ENCODE measurements around the gene PCED1A.

Gene PCED1A

DNA sequence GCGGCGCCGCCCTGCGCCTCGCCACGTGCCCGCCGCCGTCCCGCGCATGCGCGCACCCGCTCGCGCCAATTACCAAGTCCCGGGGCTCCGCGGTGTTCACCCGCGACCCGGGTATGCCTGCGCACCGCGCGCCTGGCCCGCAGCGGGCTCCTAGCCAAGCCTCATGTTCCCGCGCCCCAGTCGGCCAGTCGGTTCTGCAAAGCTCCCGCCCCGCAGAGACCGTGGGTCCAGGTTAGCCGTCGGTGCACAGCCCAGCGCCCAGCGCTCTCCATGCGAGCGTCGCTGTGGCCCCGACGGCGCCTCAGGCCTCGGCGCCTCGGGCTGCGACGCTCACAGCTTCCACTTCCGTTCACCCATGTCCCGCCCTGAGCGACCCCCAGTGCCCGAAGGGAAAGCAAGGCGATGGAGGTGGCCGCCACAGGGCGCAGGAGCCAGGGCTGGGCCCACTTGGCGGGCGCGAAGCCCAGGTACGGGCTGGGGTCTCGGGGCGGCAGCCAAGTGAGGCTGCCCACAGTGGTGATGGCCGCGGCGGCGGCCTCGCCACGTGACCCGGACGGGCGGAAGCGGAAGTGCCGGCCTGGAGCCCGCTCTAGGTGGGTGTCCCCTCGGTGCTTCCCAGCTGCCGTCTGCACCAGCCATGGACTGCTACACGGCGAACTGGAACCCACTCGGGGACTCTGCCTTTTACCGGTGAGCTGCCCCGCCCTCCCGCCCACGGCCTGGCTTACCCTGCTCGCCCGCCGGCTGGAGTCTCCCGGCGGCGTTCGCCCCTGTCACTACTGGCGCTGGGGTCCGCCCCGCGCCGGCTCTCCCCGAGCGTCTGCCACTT is at the start of gene PCED1A, which contains the start of gene VPS16:
Gene PCED1A (minus strand): TSS at position 518 of the 829 bp plus-strand sequence. CDS start 743 bp downstream, outside the sequence.
Gene VPS16 (plus strand): TSS at position 608 of the 829 bp plus-strand sequence. CDS start 30 bp downstream, at position 638.
- DNase-seq = peak; percentile 93

- no peak for DNase-seq
These were observed 49.3 kb upstream of the PCED1A start for GRCh38 chr20:2889797-2890196.

GRCh38 chr20:2889209-2889608 is 48.8 kb upstream of the PCED1A start:
- DNase-seq = no peak

DNA sequence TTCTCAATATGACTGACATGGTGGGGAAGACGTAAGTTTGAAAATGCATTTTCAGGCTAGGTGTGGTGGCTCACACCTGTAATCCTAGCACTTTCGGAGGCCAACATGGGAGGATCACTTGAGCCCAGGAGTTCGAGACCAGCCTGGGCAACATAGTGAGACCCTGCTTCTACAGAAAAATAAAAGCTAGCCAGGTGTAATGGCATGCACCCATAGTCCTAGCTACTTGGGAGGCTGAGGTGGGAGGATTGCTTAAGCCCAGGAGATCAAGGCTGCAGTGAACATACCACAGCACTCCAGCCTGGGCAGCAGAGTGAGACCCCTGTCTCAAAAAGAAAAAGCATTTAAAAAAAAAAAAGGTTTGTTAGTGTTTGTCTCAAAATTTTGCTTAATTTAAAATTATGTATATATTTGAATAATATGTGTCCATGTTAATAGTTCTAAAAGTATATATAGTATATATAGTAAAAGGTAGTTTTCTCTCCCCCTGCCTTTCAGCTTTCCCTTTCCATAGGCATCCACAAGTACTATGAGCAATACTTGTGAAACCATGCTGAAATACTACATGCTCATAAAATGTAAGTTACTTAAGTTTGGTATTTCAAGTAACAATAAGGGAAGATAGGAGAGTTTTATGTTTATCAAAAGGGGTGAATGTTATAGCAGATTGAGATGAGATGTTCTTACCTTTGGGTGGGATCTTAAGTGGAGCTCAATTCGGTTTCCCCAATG is 47.9 kb upstream of the PCED1A start:
- no peak for DNase-seq

DNA sequence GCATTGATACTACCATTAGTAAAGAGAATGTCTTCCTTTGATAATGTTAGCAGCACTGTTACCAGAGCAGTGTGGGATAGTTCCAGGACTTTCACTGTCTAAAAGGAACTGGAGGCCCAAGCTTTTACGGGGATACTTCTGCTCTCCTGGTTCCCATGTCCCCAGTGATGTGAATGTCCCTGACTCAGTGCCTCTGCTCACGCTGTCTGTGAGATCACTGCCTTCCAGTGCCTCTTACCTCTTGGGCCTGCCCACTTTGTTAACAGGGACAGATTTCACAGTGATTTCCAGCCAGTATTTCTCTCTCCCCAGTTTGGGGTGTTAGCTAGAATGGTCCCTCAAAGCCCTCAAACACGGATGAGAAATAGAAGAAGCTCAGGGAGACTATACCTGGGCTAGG is 47.3 kb upstream of the PCED1A start:
- DNase-seq = no peak

DNA sequence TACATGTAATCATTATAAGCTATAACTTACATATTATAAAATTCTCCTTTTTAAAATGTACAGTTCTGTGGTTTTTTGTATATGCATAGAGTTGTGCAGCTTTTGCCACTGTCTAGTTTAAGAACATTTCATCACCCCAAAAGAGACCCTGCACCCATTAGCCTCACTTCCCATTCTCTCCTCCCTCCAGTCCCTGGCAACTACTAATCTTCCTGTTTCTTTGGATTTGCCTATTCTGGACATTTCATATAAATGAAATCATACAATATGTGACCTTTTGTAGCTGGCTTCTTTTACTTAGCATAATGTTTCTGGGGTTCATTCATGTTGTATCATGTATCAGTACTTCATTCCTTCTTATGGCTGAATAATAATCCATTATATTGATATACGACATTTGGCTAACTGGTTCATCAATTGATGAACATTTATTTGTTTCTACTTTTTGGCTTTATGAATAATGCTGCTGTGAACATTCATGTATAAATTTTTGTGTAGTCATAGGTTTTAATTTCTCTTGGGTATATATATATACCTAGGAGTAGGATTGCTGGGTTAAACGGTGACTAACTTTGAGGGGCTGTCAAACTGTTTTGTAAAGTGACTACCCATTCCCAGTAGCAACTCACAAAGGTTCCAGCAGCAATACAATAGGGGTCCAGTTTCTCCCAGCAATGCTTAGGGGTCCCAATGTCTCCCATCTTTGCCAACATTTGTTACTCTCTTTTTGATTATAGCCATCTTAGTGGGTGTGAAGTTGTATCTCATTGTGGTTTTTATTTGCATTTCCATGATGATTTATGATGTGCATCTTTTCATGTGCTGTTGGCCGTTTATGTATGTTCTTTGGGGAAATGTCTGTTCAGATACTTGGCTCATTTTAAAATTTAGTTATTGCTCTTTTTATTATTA is 43.5 kb upstream of the PCED1A start:
- no peak for DNase-seq

DNA sequence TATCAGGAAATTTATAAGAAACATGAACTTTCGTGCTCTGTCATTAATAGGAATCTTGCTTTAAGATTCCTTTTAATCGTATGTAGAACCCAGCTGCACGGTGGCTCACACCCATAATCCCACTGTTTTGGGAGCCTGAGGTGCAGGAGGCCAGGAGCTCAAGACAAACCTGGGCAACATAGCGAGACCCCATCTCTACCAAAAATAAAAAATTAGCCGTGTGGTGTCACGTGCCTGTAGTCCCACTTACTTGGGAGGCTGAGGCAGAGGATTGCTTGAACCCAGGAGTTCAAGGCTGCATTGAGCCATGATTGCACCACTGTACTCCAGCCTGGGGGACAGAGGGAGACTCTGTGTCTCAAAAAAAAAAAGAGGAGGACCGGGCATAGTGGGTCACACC is 40.2 kb upstream of the PCED1A start:
- no peak for DNase-seq

- DNase-seq = no peak
These were observed 38.7 kb upstream of the PCED1A start for GRCh38 chr20:2879146-2879545.

DNA sequence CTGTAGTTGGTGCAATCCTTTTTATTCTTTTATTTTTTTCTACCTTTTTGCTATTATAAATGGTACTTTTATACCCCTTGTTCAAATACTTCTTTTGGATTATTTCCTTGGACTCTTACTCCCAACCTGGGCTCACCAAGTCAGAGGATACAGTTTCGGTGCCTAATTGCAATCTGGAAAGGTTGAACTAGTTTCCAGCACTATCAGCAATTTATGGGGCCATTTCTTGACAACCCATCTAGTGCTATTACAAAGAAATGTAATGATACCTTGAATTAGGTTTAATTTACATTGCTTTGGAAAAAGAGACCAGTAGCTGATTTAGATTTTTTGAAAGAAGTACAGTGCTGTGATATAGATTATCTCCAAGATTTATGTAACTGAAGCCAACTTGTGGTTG is 38.1 kb upstream of the PCED1A start:
- DNase-seq = no peak

DNA sequence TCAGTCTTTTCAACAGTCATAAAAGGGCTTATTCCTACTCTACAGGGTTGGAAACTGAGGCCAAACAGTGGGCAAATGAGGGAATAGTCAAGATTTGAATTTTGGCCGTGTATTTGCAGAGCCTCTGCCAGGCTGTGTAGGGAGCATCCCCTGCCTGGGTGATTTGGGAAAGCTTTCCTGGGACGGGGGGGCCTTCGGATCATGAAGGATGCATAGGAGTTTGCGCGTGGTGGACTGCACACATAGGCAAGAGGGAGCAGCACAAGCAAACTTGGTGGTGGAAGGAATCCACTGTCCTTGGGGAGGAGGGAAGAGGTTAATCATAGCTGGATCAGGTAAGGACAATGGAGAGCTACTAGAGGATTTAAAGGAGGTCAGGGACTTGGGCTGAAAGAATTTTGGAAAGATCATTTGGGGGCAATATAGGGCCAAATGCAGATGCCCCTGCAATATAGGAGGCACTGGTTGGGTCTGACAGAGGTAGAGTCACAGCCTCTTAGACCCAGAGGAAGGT is 35.3 kb upstream of the PCED1A start:
- no peak for DNase-seq

GRCh38 chr20:2874456-2874855 is 34.0 kb upstream of the PCED1A start:
- no peak for DNase-seq

DNA sequence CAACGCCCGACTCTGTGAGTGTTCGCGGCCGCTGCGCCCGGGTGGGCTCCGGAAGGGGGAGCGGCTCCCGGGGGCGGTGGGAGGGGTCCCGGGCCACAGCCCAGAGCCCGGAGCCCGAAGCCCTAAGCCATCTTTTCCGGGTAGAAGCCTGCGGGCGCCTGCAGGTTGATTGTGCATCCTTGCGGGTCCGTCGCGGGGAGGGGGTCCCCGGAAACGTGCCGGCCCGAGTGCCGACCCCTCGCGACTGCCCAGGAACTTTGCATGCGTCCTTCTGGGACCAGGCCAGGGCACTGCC is 33.2 kb upstream of the PCED1A start:
- no peak for DNase-seq

GRCh38 chr20:2873010-2873746 is 32.7 kb upstream of the PCED1A start, which contains the start of gene PTPRA:
PTPRA (plus strand) TSS chr20:2873481; CDS start chr20:2964278, 90,797 bp downstream.
- peak; percentile 93 for DNase-seq

DNA sequence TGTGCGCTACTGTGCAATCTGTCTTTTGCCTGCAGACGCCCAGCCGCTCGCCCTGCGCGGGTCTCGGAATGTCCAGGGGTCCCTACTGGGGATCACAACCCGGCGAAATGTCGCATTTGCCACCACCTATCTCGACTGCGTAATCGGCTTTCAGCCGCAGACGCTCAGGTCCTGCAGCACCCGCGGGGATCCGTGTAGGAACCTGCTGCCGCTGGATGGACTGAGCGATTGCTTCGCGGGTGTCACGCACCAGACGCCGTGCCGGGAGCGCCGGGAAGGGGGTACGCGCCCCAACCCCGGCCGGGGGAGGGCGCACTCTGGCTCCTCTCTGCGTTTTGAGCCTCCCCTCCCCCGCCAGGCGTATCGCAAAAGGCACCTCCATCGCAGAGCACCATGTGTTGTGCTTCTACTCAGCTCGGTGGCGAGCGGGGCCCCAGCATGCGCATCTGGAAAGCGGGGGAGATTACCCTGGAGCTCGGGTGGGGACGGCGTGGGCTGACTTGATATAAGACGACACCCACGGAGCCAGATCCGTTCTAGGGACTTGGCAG is 32.1 kb upstream of the PCED1A start:
- peak; percentile 82 for DNase-seq

DNA sequence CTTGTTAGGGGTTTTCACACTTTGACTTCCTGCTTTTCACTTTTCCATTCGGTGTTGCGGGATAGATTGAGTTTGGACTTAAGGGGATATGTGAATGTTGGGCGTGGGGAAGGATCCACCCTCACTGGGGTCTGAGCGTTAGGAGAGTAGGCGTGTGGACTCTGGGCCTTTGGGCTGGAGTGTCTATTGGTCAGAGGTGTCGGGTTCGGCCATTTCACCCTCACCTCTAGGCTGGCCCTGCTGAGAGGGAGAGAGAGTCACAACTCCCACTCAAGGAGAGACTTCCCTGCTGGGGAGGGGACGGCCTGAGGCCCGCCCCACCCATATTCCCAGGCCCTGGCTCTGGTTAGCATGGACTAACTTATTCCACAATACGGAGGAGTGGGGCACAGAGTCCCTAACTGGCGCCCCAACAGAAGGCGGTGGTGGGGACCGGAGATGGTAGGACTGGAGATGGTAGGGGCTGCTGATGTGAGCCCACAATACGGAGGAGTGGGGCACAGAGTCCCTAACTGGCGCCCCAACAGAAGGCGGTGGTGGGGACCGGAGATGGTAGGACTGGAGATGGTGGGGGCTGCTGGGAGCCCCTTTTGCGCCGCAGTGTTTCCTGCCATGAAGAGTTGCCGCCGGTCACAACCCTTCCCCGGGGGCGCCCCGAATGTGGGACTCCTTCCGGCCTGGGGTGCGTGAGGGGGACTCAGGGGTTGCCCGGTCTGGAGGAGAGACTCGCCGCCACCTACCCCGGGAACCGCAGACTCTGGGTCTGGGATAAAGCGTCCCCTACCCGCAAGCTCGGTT is 31.4 kb upstream of the PCED1A start:
- no peak for DNase-seq

GRCh38 chr20:2871111-2871465 is 30.6 kb upstream of the PCED1A start:
- no peak for DNase-seq

DNA sequence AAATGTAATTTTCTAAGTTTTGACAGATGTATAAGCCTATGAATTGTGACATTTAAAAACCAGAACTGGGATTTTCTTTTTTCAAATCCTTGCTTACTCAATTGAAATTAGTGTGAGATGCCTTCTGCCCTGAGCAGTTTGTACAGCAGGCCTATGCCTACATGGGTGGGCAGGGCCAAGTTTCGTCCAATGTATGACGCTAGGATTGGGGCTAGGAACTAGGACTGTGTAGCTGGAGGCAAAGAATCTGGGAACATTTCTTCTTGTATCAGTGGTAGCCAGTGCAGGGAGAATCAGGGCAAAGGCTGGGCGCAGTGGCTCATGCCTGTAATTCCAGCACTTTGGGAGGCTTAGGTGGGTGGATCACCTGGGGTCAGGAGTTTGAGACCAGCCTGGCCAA is 28.9 kb upstream of the PCED1A start:
- no peak for DNase-seq

GRCh38 chr20:2867081-2867864 is 26.8 kb upstream of the PCED1A start:
- DNase-seq = no peak

DNA sequence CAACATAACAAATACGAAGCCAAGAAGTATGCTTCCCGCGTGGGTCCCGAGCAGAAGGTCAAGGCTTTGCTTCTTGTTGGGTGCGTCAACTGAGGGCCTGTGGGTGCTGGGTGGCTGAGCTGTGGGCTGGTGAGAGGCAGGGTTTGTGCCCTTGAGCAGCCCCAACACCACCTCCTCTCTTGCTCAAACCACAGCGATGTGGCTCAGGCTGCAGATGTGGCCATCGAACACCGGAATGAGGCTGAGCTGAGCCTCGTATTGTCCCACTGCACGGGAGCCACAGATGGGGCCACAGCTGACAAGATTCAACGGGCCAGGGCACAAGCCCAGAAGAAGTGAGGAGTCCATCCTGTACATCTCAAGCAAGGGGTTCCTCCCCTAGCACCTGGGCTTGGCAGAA is 25.8 kb upstream of the PCED1A start:
- no peak for DNase-seq

GRCh38 chr20:2865630-2866029 is 25.2 kb upstream of the PCED1A start:
- DNase-seq = no peak

Data from activated T-cell treated with anti-CD3 and anti-CD28 coated beads, Interleukin-2, amount 50 U/mL, for 1 hour (primary cell).